ENCODE measurements around the gene LIMS1.
A peak's percentile ranks its signal among the peaks of the same experiment; 100 is the strongest.

LIMS1 gene

DNA sequence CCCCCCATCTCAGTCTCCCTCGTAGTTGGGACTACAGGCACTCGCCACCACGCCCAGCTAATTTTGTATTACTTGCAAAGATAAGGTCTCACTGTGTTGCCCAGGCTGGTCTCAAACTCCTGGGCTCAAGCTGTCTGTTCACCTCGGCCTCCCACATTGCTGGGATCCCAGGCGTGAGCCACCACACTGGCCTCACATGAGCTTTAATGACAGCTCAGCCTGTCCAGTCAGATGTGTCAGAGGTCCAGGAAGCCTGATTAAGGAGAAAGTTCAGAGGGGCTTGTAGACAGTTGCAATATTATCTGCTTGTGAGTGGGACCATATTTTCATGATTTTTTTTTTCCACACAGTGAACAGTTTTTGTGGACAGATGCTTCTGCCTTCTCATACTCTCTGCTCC is 82.0 kb downstream of the LIMS1 start:
- DNase-seq: no peak

- no peak for DNase-seq
These were observed 82.5 kb downstream of the LIMS1 start for GRCh38 chr2:108616751-108617161.

DNA sequence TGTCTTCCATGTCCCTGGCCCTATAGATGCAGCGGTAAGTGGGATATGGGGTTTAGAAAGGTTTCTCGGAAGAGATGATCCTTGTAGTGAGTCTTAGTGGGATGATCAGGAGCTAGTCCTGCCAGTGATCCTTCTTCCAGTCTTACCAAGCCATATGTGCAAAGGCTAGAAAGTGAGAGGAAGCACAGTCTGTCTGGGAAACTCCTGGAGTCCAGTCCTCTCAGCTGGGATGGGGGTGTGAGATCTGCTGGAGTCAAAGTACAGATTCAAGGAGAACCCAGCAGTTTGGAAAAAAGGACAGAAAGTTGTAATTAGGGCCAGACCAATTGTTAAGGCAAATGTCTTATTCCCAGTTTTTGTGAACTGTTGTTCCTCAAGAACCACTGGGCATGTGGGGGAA is 83.3 kb downstream of the LIMS1 start:
- no peak for DNase-seq

DNA sequence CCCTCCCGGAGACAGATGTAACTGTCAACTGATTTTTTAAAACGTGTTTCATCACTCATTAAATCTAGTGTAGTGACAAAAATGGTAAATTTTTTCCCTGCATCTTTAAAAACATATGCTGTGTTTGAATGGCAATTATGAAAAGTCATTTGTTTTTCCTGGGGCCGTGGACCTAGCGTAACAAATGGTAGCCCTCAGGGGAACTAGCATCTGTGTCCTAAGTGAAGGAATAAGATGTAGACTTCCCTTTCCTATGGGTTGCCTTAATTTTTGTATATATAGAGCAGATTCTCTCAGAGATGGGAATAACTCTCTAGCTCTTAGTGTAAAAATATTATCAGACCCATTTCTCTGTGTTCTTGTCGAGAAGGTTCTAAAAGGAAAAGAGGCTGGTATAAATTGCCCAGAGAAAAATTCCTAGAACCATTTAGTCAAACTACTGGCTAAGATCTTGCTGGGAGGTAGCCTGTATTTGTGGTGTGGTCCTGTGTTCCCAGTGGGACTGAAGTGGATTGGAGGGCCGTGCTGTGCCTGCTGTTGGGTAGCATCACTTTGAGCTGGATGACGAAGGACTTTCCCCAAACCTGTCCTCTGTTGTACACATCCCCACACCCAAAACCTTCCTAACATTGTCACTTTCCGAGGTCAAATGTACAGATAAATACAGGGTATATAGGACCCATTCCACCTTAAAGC is 85.8 kb downstream of the LIMS1 start:
- DNase-seq: no peak

DNA sequence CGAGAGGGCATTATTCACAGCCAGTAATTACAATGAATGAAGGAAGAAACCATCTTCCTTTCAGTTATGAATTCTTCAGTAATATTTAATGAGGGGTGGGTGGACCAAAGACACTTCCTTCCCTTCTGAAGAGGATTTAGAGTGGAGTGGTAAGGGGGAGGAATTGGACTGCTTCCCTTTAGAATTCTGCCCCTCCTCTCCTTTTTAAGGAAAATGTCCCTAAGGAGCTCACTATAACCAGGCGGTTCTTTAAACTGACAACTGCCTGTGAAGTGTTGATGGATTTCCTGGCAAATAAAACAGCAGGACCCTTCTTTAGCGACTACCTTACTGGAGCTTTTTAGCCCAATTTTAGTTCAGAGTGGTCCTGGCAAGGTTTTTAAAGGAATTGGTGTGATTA is 86.4 kb downstream of the LIMS1 start:
- no peak for DNase-seq

GRCh38 chr2:108621087-108621559 is 86.9 kb downstream of the LIMS1 start:
- DNase-seq: peak; percentile 42 to 56

GRCh38 chr2:108621687-108622681 is 87.7 kb downstream of the LIMS1 start:
- peak; percentile 18 to 37 for DNase-seq

DNA sequence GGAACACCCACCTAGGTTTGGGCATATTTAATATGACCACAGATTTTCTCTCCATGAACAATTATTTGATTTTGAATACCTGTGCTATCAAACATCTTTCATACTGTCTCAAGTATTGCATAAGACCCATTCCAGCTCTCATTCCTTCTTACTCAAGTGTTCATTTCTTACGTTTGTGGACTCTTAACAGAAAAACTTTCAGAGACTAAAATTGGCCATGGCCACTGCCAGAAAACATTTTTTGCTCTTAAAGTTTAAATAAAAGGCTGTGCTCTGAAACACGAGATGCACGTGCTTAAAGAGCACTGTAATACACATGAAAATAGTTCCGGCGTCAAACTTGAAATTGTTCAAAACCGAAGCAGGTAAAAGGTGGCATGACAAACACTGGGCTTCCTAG is 89.3 kb downstream of the LIMS1 start:
- DNase-seq: no peak

- peak; percentile 17 to 31 for DNase-seq
These were observed 91.0 kb downstream of the LIMS1 start for GRCh38 chr2:108625186-108625827.

GRCh38 chr2:108625828-108626195 is 91.5 kb downstream of the LIMS1 start:
- no peak for DNase-seq

GRCh38 chr2:108626995-108627394 is 92.7 kb downstream of the LIMS1 start:
- no peak for DNase-seq

DNA sequence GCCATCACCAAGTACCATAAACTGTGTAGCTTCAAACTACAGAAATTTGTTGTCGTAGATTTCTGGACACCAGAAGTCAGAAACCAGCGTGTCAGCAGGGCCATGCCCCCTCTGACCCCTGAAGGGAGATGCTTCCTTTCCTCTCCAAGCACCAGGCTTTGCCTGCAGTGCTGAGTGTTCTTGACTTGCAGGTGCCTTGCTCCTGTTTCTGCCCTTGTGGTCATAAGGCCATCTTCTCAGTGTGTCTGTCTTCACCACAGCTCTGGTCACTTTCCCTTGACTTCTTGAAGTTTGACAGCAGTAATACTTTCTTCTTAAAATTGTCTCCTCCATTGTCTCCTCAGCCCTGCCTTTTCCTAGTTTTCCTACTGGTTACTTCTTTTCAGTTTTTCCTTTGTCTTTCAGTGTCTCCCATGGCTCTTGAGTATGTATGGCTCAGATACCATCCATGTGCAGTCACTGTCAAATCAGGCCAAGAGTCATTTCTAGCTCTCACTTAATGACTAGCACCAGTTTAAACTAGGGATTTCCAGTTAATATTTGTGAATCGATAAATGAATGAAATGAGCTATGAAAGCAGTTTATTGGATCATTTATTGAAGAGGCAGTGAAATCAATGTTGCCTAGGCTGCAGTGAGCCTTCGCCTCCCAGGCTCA is 93.8 kb downstream of the LIMS1 start:
- no peak for DNase-seq

DNA sequence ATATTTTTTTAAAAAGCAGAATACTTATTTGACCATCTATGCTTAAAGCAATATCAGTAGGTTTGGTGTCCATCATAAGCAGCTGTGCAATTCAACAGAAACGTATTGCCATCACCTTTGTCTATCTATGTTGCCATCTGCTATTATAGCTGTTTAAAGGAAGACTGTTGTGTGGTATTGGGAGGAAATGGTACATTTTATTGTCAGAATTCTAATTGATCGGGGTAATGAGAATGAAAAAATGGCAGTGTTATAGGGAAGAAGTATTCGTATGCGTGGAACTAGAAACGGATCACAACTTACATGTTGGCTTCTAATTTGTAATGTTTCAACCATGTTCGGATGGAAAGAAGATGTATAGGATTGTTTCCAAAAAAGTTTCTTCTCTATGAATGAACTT is 94.7 kb downstream of the LIMS1 start:
- DNase-seq: no peak

- DNase-seq: no peak
These were observed 95.1 kb downstream of the LIMS1 start for GRCh38 chr2:108629417-108629816.

- DNase-seq: no peak
These were observed 96.5 kb downstream of the LIMS1 start for GRCh38 chr2:108630567-108631405.

DNA sequence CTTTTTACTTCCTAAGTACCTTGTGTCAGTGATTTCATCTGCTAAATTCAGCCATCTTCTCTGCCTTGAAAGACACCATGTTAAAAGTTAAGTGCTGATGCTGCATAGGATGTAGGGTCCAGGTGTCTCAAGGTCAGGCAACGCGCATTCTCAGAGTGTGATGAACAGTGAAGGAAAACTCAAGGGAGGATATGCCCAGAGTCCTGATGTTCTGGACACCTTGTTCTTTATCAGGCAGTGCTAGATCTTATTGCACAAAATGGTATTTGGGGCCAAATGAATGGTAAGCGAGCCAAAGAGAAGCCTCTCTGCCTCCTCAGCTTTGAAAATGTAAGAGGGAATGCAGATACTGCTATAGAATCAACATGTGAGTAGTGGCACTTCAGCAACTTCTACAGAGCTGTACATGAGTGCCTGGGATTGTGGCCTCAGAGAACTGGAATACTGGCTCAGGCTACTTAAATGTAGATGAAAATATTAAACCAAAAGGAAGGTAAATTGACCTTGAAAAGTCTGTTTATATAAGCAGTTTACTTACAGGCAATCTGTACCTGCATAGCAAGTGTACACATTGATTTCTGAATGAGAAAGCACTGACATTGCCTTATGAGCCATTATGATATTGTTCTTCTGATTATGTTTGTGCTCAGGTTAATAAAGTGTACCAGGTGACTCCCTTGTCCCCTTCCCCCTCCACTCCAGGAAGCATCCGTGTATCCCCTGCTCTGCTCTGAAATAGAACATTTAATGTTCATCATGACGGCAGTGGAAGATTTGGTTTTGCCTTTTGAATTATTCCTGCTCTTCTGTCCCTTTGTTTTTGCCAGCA is 98.3 kb downstream of the LIMS1 start:
- no peak for DNase-seq

- DNase-seq: no peak
These were observed 99.1 kb downstream of the LIMS1 start for GRCh38 chr2:108633409-108633808.

GRCh38 chr2:108634011-108634410 is 99.7 kb downstream of the LIMS1 start:
- no peak for DNase-seq

DNA sequence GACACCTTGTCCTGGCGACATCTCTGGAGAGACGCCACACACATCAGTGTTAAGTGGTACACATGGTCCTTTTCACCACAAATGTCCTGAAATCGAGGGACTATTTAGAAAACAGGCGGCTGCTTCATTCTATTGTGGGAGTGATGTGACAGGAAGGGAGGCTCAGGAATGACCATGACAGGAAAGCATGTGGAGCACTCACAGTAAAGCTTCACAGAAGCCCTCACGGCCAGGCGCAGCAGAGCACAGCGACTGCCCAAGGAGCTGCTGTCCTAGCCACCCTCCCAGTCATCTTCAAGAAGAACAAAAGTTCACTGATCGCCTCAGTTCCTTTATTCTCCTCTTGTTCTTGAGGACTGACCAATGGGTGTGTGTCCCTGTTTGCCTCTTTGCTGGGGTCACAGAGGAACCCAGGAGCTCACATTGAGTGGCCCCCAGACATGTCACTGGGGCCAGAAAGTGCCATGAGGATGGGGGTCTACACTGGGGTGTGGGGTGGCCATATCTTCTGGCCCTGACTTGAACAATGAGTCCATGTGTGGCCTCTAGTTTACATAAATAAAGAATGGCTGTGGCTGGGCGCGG is 100.4 kb downstream of the LIMS1 start:
- DNase-seq: no peak

DNA sequence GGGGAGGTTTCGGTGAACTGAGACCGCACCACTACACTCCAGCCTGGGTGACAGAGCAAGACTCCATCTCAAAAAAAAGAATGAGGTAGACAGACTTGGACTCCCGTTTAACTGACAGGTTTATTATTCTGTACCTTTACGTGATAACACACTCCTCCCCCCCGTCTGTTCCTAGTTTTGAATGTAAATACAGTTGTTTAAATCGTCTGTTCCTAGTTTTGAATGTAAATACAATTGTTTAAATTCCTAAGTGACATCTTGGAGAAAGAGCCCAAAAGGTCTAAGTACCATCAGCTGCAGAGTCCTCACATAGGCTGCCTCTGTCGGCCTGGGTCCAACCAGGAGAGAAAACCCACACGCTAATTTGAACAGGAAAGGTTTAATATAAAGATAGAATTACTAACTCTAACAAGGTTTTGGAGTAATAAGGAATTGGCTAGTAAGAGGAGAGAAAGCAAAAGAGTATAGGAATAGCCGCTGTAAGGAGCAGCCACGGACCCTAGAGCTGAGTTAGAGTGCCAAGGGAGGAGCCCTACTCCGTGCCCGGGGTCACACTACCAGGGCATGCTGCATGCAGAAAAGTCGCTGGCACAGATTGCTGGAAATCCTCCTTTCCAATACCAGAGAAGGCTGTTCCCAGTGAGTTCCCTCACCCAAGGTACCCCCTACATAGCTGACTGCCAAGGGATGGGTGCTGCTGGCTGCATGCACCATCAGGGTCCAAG is 101.5 kb downstream of the LIMS1 start:
- no peak for DNase-seq

All from Kasumi-1 (cell line).